Tibial nerve (tissue), 4 donors: ENCODE data around the gene TESMIN.

ENCODE experiments used
- CTCF ChIP-seq, 5 experiments: fragments of 200-600 bp in 3 of 5; fragments of 450-650 bp in 2 of 5; sonication (generic) in 3 of 5; IDR thresholded peaks; one replicate each; pipeline ENCODE4 v1.5.1; 2016 to 2019; ENCODE audit warnings: antibody characterized with exemption in 5 of 5, mild to moderate bottlenecking in 3 of 5, moderate library complexity in 2 of 5
- EP300 ChIP-seq, 2 donors: sonication (generic); formaldehyde crosslinking; IDR thresholded peaks; one replicate each; pipeline ENCODE4 v1.6.1; 2017; ENCODE audit warnings: antibody characterized with exemption in 2 of 2, mild to moderate bottlenecking in 1 of 2
- POLR2A ChIP-seq, 2 donors: fragments of 450-650 bp; IDR thresholded peaks; one replicate each; pipeline ENCODE4 v1.6.1; 2017; ENCODE audit warnings: antibody characterized with exemption in 2 of 2, mild to moderate bottlenecking in 2 of 2, moderate library complexity in 2 of 2

- TF ChIP-seq CTCF (IDR thresholded peaks at IDR 0.05) (no peak), EP300 (IDR thresholded peaks at IDR 0.05) (no peak), POLR2A (IDR thresholded peaks at IDR 0.05) (no peak)
These were observed 41.2 kb upstream of the TESMIN start for GRCh38 chr11:68792400-68792966.
